ENCODE results near the gene PLEKHG5.

Gene PLEKHG5

DNA sequence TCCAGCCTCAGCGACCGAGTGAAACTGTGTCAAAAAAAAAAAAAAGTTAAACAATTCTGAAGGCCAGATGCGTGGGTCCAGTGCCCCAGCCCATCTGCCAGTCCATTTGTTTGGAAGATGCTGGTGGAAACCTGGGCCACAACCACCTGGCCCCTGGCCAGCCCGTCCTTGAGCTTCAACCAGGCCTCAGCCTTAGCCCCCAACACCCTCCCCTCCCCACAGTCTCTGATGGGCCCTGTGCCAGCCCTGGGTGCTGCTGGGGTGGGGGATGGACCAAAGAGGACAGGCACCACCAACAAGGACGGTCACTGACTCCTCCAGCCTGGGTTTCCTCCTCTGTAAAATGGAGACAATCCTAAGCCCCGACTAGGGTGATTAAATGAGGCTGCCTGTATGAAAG, 19.6 kb upstream of the PLEKHG5 start:
- no peak for DNase-seq (ENCODE audit: low read depth in 2 of 3, low spot score in 2 of 3)

DNA sequence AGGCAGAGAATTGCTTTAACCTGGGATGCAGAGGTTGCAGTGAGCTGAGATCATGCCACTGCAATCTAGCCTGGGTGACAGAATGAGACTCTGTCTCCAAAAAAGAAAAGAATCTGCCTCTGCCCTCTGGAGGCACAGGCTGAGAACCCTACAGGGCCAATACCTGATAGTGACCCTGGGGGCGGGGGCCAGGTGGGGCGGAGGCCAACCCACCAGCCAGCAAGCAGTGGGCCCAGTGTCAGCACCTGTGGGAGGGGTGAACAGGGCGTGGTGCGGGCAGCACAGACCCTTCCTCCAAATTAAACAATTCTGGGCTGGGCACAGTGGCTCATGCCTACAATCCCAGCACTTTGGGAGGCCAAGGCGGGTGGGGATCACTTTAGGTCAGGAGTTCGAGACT, 19.0 kb upstream of the PLEKHG5 start:
- no peak for DNase-seq (ENCODE audit: low read depth in 2 of 3, low spot score in 2 of 3)

DNA sequence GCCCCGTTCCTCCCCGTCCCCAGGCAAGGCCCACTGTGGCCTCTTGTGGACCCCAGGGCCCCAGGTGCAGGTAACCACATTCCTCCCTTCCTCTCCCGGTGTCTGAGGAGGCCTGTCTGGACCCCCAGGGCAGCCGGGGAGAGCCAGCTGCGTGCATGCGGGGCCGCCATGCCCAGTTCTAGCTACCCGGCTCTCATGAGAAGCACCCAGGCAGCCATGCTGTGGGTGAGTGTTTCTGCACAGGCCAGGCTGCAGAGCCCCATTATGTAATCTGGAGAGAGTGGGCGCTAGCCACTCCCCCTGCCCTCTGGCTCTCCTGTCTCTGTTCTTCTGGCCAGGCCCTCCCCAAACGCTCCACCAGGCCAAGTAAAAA, 18.4 kb upstream of the PLEKHG5 start:
- DNase-seq (ENCODE audit: low read depth in 2 of 3, low spot score in 2 of 3), result no peak

DNA sequence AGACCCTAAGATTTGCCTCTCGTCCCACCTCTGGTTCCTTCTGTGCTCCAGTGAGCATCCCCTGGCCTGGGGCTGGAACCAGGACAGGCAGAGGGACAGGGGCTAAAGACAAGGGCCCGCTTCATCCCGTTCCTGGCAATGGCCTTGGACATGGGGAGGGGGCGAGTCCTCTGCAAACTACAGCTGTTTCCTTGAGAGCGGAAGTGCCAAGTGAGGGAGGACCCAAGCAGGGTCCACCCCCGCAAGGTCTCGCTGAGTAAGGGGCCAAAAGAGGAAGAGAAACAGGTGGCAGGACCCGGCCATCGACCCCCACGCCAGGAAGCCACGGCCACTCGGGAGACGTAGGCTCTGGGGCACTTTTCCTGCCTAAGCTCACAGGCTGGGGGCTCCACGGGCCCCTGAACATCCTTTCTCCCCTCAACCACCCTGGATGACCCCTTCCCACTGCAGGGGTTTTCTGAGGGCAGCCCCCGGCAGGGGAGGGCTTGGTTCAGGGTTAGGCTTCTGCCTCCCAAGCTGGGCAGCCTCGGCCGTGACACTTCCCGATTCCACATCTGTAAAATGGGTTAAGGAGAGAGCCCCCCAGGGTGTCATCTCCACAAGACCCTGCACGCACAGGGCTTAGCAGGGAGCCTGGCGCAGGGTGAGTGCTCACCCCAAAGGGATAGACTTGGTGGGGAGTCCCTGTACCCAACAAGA, 17.9 kb upstream of the PLEKHG5 start:
- no peak for DNase-seq (ENCODE audit: low read depth in 2 of 3, low spot score in 2 of 3)

DNA sequence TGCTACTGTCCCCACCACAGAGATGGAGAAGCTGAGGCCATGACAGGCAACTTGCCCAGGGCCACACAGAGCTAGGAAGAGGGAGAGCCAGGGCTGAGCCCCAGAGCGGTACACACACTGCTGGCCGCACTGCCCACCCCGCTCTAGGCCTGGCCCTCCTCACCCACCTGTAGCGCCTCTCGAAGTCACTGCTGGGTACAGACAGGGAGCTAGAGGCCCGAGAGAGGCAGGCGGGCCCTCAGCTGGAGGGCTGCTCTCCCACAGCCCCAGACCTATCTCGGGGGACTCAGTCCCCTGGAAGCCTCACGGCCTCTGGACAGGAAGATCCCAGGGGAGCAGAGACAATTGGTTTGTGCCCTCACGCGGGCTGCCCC, 17.3 kb upstream of the PLEKHG5 start:
- no peak for DNase-seq (ENCODE audit: low read depth in 2 of 3, low spot score in 2 of 3)

DNA sequence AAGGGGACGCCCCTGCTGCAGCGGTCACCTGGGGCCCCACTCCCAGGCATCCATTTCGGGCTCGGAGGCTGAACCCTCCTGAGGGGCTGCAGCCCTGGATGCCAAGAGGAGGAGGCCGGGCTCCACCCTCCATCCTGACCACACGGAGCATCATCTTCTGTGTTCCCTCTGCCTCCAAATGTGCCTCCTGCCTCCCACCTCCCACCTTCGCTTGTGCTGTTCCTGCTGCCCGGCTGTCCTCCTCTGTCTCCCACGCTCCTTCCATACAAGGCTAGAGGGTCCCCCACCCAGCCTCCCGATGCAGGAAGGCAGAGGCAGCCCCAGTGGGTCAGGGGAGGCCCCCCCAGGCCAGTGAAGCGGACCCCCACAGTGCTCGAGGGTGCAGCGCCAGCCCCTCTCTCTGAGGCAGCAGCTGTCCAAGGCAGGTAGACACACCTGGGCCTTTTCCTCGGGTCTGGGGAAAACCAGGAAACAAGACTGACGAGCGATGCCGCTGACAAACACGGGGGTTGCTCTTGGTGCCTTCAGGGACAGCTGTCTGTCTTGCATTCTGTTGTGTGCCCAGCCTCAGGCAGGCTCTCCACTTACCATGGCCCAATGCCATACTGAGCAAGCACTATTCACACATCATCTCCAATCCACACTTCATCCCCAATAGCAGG, 16.8 kb upstream of the PLEKHG5 start:
- DNase-seq (ENCODE audit: low read depth in 2 of 3, low spot score in 2 of 3), result no peak

DNA sequence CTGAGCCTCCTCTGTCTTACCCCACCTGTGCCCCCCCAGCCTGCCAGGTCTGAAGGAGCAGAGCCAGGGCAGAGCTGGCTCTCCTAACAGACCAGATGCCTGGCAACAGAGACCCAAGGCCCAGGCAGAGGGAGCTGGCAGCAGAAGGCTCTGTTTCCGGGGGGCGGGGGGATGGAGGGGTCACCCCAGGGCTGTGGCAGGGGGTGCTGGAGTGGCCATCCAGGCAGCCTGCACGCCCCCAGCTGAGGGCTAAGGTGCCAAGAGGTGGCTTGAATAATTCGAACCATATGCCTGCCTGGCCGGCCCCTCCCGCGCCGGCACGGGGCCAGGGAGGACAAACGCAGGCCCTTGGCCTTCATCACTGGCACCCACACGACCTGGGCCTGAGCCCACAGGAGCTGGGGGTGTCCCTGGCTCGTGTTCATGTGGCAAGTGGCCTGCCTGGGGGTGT, 16.0 kb upstream of the PLEKHG5 start:
- DNase-seq (ENCODE audit: low read depth in 2 of 3, low spot score in 2 of 3), result no peak

DNA sequence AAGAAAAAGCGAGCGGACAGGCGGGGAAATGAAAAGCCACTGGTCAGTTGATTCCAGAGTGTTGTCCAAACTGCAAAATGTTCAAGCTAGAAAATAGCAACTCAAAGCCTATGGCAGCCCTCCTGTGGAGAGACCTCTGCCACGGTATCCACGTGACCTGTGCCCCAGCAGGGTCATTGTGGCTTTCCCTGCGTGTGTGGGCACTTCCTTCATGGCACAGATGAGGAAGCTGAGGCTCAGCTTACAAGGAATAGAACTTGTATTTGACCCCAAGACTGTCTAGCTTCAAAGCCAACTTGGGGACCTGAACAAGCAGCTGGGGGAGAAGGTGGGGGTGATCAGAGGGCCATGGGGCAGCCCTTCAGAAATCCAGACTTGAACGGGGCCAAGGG, 15.6 kb upstream of the PLEKHG5 start:
- no peak for DNase-seq (ENCODE audit: low read depth in 2 of 3, low spot score in 2 of 3)

DNA sequence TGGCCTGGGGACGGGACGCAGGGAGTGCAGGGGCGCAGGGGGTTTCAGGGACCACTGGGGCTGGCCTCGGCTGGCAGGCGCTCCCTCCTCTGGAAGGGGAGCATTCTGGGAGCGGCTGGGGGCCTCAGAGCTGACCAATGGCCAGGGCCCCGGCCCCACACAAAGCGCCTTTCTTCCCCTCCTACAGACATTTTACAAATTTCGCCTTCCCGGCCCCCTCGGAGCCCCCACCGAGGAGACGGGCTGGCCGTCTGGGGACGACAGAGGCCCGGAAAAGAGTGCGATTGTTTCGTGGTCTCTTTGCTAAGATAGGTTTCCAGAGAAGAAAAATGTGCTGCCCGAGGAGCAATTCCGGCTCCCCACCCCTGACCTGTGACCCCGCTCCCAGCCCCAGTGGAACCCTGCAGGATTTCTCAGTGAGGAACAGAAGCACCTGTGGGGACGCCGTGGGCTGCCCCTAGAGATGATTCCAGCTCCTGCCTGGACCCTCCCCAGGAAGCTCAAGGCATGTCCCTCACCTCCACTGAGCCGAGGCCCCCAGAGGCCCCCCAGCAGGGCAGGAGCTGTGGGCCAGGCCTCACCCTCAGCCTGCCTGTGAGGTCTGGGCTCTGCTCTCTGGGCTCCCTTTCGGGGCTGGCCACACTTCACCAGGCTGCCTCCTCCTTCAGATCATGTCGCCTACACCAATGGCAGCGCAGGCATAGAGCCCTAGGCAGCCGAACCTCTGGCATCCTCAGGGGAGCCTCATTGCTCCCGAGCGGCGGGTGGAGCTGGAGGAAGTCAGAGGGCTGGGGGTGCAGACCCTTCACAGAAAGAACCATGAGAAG, 15.0 kb upstream of the PLEKHG5 start:
- no peak for DNase-seq (ENCODE audit: low read depth in 2 of 3, low spot score in 2 of 3)

DNA sequence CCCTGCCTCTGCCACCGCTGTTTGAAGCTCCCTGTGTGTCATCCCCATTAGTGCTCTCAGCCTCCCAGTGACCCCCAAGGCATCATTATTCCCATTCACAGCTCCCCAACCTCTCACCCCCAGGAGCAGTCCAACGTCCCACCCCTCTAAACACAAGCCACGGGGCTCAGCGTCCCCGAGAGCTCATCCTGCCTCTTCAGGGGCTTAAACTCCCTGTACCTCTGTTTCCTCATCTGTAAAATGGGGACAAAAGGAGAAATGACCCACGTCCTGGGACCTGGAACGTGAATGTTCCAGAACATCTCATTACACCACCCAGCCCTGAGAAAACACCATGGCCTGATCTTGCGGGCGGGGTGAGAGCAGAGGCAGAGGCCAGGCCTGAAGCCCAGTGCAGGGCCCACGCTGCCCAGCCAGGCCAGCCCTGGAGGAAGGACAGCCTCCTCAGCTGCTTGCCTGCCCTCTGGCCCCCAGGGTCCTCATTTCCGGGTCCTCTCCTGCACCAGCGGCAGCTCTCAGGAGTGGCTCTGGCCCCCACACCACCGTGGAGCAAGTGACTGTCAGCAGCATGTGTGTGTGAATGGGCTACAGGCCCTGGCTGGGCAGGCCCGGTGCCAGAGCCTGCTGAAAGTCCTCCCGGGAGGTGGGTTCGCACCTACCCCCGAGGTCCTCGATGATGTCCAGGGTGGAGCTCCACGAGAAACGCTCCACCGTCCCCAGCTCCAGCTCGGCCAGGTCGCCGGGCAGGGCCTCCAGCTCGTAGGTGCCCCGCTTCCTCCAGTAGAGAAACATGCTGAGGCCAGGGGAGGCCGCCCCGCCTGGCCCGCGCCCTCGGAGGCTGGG, 14.1 kb upstream of the PLEKHG5 start:
- DNase-seq (ENCODE audit: low read depth in 2 of 3, low spot score in 2 of 3), result no peak

DNA sequence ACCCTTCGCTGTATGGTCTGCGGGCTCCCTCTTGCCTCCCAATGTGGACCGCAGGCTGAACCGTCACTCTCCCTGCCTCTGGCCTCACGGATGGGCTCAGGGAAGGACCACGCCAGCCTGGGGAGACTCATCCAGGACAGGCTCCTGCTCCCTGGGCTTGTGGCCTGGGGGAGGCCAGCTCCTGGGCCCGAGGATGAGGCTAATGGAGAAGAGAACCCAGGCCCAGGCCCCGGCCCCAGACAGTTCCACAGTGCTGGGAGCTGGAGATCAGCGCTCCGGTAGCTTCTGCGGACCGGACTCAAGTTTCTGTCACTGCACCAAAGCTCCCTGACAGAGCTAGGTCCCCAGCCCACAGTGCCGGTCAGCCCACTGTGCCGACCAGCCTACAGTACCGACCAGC, 13.4 kb upstream of the PLEKHG5 start:
- no peak for DNase-seq (ENCODE audit: low read depth in 2 of 3, low spot score in 2 of 3)

DNA sequence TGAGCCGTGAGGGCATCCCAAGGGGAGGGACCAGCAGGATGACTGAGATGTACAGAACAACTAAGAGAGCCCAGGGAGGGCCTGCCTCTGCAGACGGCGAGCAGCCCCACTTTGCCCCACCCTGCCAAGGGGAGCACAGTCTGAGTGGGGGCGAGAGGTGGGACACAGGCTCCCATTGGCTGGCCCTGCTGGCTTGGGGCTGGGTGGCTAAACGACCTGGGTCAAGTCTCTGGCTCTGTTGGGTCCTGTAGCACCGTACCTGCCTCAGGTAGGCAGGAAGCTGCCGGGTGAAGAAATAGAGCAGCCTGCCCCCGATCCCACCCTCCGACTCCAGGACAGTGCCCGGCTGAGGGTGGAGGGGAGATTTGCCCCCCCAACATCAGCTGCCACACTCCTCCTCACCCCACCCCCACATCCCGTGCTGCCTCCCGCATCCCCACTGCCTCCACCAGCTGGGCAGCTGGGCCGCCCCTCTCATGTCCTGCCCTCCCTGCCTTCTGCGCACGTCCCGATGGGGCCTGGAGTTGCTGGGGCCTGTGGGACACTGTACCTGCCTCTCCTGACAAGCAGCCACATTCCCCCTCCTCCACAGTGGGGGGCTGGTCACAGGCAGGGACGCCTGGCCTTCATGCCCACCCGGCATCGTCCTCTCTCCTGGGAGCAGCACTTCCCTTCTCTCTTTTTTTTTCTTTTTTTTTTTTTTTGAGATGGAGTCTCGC, 12.6 kb upstream of the PLEKHG5 start:
- no peak for DNase-seq (ENCODE audit: low read depth in 2 of 3, low spot score in 2 of 3)

DNA sequence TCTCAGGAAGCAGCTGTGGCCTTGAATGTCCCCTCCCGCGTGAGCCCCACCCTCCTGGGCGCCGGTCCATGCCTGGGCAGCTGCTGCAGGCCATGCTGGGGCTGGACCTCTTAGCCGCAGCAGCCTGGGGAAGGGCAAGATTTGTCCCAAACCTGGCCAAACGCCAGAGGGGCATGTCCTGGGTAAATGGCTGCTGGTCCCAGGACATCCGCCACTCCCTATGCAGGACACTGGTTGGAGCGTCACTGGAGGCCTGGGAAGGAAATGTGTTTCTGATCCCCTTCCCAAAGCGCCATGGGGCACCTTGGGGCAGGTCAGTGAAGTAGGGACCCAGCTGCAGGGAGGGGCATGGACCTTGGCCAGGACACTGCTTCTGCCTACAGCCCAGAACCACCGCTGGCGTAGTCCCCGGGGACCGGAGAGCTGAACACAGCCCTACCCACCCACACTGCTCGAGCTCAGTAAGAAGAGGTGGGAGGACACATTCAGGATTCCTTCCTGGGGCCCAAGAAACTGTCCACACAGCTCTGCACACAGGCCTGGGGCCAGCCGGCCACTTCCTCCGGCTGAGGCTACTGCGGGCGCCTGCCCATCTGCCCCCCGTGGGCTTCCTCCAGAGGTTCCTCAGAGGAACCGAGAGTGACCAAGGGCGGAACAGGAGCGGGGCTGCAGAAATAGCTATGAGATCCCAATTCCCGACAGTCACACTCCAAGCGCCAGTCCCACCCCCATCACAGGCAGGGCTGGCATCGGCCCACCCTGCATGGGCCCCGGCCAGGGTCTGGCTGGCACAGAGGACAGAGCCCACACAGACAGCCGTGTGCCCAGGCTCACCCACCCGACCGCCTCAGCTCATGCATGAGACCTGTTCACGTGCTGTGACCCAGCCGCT, 10.8 kb upstream of the PLEKHG5 start:
- no peak for DNase-seq (ENCODE audit: low read depth in 2 of 3, low spot score in 2 of 3)

DNA sequence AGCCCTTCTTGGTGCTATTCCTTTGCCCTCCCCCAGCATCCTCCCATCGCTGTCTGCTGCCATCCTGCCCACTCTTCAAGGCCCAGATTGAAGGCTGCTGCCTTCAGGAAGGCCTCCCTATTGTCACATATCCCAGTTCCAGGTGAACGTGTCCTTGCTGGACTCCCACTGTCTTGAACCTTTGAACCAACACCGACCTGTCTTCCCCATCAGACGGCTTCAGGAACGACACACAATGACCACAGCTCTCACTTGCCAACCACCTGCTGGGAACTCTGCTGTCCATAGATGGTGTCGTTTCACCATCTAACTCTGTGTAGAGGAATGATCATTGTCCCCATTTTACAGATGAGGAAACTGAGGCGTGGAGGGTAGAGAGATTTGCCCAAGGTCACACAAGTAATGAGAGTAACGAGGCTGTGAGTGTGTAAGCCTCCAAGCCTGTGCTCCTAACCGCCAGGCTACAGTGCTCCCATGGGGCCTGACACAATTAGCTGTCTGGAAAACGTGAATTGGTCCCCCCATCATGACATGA, 9.9 kb upstream of the PLEKHG5 start:
- DNase-seq (ENCODE audit: low read depth in 2 of 3, low spot score in 2 of 3), result no peak

DNA sequence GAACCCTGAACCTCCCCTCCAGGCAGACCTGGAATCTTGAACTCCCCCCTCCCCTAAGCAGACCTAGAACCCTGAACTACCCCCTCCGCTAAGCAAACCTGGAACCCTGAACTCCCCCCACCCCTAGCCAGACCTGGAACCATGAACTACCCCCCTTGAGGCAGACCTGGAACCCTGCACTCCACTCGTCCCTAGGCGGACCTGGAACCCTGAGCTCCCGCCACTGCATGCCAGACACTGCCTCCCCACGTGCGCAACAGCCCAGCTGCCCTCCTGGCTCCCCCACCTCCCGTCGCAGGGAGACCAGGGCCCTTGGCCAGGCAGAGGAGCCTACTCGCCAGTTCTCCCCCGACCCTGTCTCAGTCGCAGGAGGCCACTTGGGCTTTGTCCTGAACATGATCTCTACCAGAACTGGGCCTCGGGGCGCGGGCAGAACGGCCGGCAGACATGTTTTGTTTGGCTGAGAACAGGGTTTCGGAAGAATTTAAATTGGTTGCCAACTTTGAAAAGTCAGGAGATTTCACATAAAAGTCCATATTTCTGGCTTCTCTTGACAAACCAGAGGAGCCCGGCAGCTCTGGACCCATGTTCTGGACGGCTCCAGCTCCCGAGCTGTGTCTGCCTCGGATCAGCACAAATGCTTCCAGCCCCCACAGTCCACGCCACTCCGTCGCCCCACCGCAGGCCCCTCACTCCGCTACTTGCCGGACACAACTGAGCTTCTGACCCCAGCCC, 9.2 kb upstream of the PLEKHG5 start:
- no peak for DNase-seq (ENCODE audit: low read depth in 2 of 3, low spot score in 2 of 3)

DNA sequence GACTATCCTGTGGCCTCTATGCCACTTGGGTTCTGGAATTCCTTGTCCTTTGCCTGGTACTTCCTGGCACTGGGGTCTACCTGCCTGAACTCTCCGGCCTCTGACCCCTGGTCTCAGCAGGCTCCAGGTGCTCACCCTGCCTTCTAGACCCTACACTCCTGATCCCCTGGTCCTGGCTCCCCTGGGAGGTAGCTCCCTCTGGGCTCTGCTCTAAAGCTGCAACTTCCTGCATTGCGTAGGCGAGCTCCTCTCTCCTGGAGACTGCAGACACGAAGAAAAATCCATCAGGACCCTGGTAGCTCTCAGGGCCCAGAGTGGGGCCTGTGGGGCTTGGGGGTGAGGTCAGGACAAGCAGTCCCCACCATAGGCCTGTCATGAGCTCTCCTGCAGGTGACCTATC, 7.8 kb upstream of the PLEKHG5 start:
- DNase-seq (ENCODE audit: low read depth in 2 of 3, low spot score in 2 of 3), result no peak

DNA sequence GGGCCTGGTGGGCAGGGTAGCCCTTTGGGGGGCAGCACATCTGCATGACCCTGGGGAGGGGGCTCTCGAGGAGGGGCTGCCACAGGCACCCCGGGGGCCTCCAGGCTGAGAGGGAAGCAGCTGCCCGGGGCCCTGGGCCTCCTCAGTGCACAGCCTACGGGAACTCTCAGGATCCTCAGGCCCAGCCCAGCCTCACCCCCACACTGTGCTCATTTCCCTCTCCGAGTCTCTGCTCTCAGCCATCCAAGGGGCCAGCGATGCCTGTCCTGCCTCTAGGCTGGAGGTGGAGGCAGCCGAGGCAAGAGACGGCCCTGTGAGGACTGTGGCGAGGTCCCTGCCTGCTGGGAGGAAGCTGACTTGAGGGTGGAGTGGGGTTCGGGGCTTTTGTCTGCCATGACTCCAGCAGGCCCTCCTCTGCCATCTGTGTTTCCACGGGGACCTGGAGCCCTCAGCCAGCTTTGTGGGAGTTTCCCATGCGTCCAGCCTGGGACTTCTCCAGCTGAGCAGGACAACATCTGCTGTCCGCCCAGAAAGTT, 7.2 kb upstream of the PLEKHG5 start:
- DNase-seq (ENCODE audit: low read depth in 2 of 3, low spot score in 2 of 3), result no peak

DNA sequence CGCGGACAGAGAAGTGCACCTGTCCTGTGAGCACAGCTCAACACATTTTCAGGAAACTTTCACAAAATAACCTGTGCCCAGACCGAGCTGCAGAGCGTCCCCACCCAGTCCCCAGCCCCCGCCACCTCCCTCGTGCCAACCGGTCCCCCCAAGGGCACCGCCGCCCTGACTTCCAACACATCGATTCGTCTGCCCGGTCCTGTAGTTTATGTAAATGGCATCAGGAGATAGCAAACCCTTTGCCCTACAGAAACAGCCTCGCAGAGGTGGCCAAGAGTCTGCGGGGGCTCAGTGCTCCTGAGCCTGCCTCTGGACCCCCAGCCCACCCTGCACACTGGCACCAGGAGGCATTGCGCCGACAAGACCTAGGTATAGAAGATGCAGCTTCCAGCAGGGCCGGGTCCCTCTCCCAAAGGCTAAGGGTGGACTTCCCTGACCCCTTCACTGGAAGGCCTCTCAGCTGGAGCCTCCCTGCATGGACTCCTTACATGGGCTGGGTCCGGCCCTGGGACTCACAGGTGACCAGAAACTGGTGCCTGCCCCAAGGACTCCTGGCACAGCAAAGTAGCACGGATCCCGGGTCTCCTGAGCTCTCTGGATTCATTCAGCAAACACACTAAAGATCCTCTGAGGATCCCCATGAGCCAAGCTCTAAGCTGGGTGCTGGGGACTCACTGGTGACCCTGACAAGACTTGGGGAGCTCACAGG, 6.6 kb upstream of the PLEKHG5 start:
- no peak for DNase-seq (ENCODE audit: low read depth in 2 of 3, low spot score in 2 of 3)
